ENCODE results near the gene MPEG1.
A peak's percentile ranks its signal among the peaks of the same experiment; 100 is the strongest.

MPEG1 gene

DNA sequence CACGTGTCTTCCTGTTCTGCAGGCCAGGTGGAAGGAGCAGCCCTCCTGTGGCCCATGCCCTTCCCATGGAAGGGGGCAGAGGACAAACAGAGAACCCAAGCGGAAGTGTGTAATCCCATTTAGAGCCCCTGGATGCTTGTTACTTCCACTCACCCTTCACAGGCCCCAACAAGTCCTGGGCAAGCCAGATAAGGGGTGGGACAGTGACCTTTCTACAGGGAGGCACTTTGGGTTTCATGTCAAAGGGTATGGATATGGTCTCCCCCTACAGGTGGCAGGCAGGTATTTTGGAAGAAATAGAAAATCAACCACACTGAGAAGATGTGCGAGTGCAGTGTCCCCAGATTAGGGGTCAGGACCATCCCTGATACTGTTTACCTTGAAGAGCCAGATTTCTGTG lies 11.4 kb downstream of the MPEG1 start:
- no peaks in the 10 kb centered on the region for H3K9me2 ChIP-seq (replicated peaks; ENCODE audit: low read depth, low read length)
- no peak overlapping the region for H3K9ac ChIP-seq (ENCODE audit: low read depth, low read length, poor library complexity, severe bottlenecking)
- no peak for TF ChIP-seq EZH2phosphoT487 (IDR thresholded peaks at IDR 0.05; ENCODE audit: borderline replicate concordance)
- TF ChIP-seq, protein P1, sequence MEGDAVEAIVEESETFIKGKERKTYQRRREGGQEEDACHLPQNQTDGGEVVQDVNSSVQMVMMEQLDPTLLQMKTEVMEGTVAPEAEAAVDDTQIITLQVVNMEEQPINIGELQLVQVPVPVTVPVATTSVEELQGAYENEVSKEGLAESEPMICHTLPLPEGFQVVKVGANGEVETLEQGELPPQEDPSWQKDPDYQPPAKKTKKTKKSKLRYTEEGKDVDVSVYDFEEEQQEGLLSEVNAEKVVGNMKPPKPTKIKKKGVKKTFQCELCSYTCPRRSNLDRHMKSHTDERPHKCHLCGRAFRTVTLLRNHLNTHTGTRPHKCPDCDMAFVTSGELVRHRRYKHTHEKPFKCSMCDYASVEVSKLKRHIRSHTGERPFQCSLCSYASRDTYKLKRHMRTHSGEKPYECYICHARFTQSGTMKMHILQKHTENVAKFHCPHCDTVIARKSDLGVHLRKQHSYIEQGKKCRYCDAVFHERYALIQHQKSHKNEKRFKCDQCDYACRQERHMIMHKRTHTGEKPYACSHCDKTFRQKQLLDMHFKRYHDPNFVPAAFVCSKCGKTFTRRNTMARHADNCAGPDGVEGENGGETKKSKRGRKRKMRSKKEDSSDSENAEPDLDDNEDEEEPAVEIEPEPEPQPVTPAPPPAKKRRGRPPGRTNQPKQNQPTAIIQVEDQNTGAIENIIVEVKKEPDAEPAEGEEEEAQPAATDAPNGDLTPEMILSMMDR (conservative IDR thresholded peaks at IDR 0.05; ENCODE audit: low read length) = peak; percentile 59
- H3K27me3 ChIP-seq (ENCODE audit: insufficient read depth, low read length, poor library complexity, severe bottlenecking) = no peaks in the 10 kb centered on the region
- no peak overlapping the region for H2AFZ ChIP-seq (ENCODE audit: low read length)
- no peaks in the 10 kb centered on the region; the same call in 1 of the 2 replicates for H3K9me3 ChIP-seq (ENCODE audit: insufficient read depth, low read depth, low read length)
- H3F3A ChIP-seq (ENCODE audit: low read depth) = no peaks in the 10 kb centered on the region
- H3K4me3 ChIP-seq (ENCODE audit: low read length, poor library complexity, severe bottlenecking) = no peak overlapping the region
- peaks cover 3% of the 10 kb centered on the region for H3K4me1 ChIP-seq (ENCODE audit: insufficient read depth, low read length, poor library complexity, severe bottlenecking)
- H3K4me2 ChIP-seq (ENCODE audit: low read depth, low read length, poor library complexity, severe bottlenecking) = no peak overlapping the region
- H3K36me3 ChIP-seq (ENCODE audit: insufficient read depth, low read length) = no peaks in the 10 kb centered on the region
- no peaks in the 10 kb centered on the region for H4K20me1 ChIP-seq (ENCODE audit: insufficient read depth, low read length, poor library complexity, severe bottlenecking)
- no peaks in the 10 kb centered on the region for H3K79me2 ChIP-seq (ENCODE audit: insufficient read depth, low read length)

DNA sequence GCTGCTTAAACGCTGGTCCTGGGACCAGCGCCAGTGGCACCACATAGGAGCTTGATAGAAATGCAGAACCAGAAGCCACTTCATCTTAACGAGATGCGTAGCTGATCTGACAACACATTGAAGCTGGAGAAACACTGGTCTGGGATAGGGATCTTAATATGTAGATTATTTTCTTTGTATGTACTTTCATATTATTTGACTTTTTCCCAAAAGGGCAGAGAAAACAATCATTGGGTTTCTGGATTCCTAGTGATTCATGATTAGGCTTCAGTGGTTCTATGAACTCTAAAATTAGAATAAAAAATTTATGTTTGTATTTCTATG lies 12.3 kb downstream of the MPEG1 start:
- H3K4me2 ChIP-seq (ENCODE audit: low read depth, low read length, poor library complexity, severe bottlenecking) = no peak overlapping the region
- H3K79me2 ChIP-seq (ENCODE audit: insufficient read depth, low read length) = no peaks in the 10 kb centered on the region
- no peaks in the 10 kb centered on the region for H3F3A ChIP-seq (ENCODE audit: low read depth)
- no peaks in the 10 kb centered on the region; the same call in 1 of the 2 replicates for H3K9me3 ChIP-seq (ENCODE audit: insufficient read depth, low read depth, low read length)
- TF ChIP-seq EZH2phosphoT487 (IDR thresholded peaks at IDR 0.05; ENCODE audit: borderline replicate concordance) = no peak
- TF ChIP-seq, protein P1 (conservative IDR thresholded peaks at IDR 0.05; ENCODE audit: low read length) = no peak
- no peaks in the 10 kb centered on the region for H3K36me3 ChIP-seq (ENCODE audit: insufficient read depth, low read length)
- H4K20me1 ChIP-seq (ENCODE audit: insufficient read depth, low read length, poor library complexity, severe bottlenecking) = no peaks in the 10 kb centered on the region
- H3K27me3 ChIP-seq (ENCODE audit: insufficient read depth, low read length, poor library complexity, severe bottlenecking) = no peaks in the 10 kb centered on the region
- H3K4me1 ChIP-seq (ENCODE audit: insufficient read depth, low read length, poor library complexity, severe bottlenecking) = peaks cover 10% of the 10 kb centered on the region
- no peaks in the 10 kb centered on the region for H3K9me2 ChIP-seq (replicated peaks; ENCODE audit: low read depth, low read length)
- no peak overlapping the region for H3K4me3 ChIP-seq (ENCODE audit: low read length, poor library complexity, severe bottlenecking)
- no peak overlapping the region for H2AFZ ChIP-seq (ENCODE audit: low read length)
- H3K9ac ChIP-seq (ENCODE audit: low read depth, low read length, poor library complexity, severe bottlenecking) = no peak overlapping the region

DNA sequence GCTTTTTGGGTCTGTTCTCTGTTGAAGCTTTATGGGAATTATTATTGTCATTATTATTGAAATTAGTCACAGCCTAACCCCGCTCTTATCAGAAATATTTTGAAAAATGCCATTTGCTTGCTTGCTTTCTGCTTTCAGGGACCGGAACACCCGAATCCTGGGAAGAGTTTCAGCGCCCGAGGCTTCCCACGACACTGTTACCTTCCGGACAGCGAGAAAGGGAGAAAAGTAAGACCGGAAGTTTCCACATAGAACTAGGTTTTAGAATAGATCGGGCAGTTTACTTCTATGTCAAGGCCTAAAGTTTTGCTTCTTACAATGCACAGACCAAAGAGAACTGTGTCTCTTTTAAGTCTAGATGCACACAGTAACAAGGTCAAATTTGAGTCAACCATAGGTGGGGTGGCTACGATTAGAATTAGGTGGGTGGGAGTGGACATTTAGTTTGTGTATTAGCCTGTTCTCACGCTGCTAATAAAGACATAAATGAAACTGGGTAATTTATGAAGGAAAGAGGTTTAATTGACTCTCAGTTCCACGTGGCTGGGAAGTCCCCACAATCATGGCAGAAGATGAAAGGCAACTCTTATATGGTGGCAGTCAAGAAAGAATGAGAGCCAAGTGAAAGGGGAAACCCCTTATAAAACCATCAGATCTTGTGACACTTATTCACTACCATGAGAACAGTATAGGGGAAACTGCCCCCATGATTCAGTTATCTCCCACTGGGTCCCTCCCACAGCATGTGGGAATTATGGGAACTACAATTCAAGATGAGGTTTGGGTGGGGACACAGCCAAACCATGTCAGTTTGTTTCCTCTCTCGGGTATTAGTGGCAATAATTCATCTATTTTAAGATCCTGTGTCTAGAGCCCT lies 12.9 kb downstream of the MPEG1 start:
- Histone ChIP-seq H3K9me2 (replicated peaks; ENCODE audit: low read depth, low read length) (no peaks in the 10 kb centered on the region), H3K4me1 (ENCODE audit: insufficient read depth, low read length, poor library complexity, severe bottlenecking) (peaks cover 10% of the 10 kb centered on the region), H3K79me2 (ENCODE audit: insufficient read depth, low read length) (no peaks in the 10 kb centered on the region), H3K9me3 (ENCODE audit: insufficient read depth, low read depth, low read length) (no peaks in the 10 kb centered on the region; the same call in 1 of the 2 replicates), H3K36me3 (ENCODE audit: insufficient read depth, low read length) (no peaks in the 10 kb centered on the region), H3K4me2 (ENCODE audit: low read depth, low read length, poor library complexity, severe bottlenecking) (no peak overlapping the region), H3K27me3 (ENCODE audit: insufficient read depth, low read length, poor library complexity, severe bottlenecking) (no peaks in the 10 kb centered on the region), H2AFZ (ENCODE audit: low read length) (no peak overlapping the region), H3K4me3 (ENCODE audit: low read length, poor library complexity, severe bottlenecking) (no peak overlapping the region), H4K20me1 (ENCODE audit: insufficient read depth, low read length, poor library complexity, severe bottlenecking) (no peaks in the 10 kb centered on the region), H3F3A (ENCODE audit: low read depth) (no peaks in the 10 kb centered on the region), H3K9ac (ENCODE audit: low read depth, low read length, poor library complexity, severe bottlenecking) (no peak overlapping the region)
- TF ChIP-seq EZH2phosphoT487 (IDR thresholded peaks at IDR 0.05; ENCODE audit: borderline replicate concordance) = no peak
- TF ChIP-seq, protein P1 (conservative IDR thresholded peaks at IDR 0.05; ENCODE audit: low read length) = no peak
